EH (cell line): ENCODE results near the gene SYT7.
A peak's percentile ranks its signal among the peaks of the same experiment; 100 is the strongest.

Experiments
- DNase-seq: peaks from one replicate; pipeline ENCODE4 v3.0.0-alpha.2; 2015; ENCODE audit warnings: low read depth

Gene SYT7

GRCh38 chr11:61554172-61554988 is 26.5 kb downstream of the SYT7 start:
- DNase-seq, result no peak

GRCh38 chr11:61553373-61554171 is 27.3 kb downstream of the SYT7 start:
- DNase-seq, result no peak

DNA sequence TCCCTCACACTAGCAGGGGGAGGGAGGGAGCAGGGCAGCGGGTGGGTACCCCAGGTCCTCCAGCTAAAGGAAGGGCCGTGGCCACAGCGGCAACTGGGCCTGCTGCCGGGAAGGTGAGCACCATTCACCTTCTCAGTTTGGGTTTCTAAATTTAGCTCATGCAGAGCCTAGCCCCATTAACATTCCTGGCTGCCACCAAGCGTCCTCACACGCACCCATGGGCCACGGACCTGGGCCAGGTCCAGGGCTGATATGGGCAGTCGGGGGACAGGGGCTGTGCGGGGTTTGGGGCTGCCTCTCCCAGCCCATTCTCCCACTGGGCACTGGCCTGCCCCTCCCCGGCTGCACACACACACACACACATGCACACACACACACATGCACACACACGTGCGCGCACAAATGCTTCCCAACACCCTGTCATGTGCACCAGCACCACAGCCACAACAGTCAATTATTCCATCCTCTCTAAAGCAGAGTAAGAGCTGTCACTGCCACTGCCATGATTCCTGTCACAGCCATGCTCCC is 28.7 kb downstream of the SYT7 start:
- DNase-seq, result no peak

DNA sequence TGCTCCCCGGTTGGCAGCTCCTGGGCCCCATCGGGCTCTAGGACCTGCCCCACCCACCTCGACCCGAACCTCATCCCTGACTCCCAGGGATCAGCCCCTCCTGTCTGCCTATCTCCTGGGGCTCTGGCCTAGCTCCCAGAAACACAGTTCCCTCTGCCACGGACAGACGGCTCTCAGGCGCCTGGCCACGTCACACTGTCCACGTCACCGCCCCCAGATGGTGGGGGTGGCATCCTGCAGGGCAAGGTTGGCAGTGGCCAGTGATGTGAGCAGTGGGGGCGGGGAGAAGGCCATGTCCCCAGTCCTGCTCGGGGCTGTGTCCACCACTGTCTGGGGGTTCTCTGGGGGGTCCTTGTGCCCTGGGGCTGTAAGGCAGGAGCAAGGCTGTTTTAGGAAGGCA is 29.2 kb downstream of the SYT7 start:
- peak; percentile 40 for DNase-seq

DNA sequence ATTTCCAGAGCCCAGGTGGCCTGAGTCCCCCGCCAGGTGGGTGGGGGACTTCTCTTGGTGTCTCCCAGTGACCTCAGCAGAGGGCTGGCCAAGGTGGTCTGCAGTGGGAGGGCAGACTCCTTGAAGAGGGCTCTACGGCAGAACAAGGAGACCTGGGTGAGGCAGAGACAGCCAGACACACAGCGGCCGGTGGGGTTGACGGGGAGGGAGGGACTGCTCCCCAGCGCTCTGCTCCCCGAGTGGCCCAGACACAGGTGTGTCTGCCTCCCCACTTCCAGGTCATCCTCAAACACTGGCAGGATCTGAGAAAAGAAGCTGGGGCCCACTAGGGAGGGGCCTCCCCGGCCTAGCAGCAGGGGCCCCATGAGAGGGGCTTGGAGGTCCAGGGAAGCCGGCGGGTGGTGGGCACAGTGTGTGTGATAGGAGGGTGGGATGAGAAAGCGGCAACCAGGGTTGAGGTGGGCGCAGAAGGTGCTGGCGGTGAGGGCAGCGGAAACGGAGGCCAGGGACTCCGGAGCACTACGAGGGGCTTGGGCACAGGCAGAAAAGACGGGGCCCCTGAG is 30.1 kb downstream of the SYT7 start:
- DNase-seq, result no peak

DNA sequence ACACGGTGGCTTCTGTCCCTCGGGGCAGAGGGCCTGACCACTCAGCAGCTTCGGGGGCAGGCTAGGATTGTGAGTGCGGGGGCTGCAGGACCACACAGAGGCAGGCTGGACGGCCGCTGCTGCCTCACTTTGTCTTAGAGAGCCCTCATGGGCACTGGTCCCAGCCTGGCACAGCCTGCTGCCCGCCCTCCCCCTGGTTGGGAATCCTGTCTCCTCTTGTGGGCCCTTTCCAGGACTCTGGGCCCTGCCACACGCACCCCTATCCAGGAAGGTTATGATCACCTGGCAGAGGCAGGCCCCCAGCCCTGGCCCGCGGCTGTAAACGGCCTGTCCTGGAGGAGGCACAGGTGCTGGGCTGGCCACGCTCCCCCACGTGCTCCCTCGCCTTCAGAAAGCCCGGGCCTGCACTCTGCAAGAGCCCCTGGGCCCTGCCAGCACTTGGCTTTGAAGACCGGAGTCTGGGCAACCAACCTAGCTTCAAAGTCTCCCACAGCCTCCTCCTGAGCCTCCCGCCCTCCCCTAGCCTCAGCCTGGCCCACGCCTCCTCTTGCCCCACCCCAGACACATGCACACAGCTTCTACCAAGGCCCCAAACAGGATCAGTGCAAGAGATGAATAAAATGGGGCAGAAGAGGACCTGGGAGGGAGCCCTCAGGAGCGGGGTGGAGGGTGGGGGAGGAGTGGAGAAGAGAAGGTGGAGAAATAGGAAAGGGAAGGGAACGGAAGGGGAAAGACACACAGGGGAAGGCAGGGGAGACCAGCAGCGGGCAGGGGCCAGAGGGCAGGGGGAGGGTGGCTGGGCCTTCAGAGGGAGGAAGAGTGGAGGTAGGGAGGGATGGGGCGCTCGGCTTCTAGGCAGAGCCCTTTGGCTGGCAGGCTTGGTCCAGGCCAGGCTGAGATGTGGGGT is 31.0 kb downstream of the SYT7 start:
- no peak for DNase-seq

- no peak for DNase-seq
Observed at GRCh38 chr11:61549177-61549576, 31.7 kb downstream of the SYT7 start.

DNA sequence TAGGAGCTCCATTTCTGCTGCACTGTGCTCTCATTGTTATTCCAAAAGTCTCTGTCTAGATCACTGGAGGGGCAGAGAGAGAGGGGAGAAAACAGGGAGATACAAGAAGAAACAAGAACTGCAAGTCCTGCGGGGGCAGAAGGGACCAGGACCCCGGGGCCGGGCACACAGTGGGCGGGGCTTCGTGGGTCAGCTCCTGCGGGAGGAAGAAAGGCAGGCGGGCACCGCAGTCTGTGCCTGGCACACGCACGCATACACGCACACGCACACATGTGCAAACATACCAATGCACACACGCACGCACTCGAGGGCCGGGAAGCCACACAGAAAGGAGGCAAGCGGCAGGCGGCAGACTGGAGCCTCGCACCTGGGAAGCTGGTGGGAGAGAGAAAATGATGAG is 33.6 kb downstream of the SYT7 start:
- DNase-seq, result no peak

DNA sequence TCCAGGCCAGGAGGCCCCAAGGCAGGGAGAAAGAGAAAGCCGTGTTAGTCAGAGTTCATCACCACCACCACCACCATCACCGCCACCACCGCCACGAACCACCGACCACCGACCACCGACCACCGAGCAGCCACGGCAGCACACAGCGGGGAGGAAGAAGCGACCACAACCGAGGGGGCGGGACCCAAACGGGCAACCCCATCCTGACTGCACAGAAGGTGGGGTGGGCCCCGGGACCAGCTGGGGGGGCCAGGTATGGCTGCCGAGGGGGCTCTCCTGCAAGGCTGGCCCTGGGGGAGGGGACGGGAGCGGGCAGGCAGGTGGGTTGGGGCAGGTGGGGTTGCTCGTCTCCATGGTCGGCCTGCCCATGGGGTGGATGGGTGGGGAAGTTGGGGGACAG is 34.2 kb downstream of the SYT7 start:
- DNase-seq, result no peak

DNA sequence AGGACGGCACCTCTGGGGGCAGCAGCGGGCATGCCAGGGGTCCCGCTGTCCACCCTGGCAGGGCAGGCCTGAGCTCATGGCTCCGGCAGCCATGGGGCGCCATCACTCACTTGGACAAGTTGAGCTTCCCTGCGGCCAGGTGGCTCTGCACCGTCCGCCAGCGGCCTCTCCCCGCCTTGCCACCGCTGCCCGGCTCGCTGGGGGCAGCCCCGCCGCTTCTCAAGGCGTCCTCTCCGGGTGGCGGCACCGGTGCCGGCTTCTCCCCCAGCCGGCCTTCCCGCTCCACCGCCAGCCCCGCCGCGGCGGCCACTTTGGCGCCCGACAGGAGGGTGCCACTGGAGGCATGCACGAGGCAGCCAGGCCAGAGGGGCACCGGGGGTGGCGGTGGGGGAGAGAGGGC is 35.0 kb downstream of the SYT7 start:
- no peak for DNase-seq

GRCh38 chr11:61545341-61545740 is 35.5 kb downstream of the SYT7 start:
- DNase-seq, result no peak

DNA sequence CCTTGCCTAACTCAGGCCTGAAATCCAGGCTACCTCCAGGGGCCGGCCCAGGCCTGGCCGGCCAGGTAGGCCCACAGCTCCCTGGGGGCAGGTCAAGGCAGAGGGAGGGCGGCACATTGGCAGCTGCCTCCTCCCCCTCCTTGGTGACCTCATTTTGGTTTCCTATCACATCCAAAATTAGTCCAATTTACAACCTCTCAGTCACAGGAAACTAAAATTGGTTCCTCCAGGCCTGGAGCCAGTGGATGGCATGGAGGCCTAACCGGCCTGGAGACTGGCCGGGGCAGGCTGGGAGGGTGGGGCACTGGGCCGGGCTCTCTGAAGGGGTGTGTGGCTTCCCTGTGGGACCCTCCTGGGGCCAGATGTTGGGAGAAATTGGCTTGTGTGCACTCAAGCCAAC is 36.4 kb downstream of the SYT7 start:
- no peak for DNase-seq

DNA sequence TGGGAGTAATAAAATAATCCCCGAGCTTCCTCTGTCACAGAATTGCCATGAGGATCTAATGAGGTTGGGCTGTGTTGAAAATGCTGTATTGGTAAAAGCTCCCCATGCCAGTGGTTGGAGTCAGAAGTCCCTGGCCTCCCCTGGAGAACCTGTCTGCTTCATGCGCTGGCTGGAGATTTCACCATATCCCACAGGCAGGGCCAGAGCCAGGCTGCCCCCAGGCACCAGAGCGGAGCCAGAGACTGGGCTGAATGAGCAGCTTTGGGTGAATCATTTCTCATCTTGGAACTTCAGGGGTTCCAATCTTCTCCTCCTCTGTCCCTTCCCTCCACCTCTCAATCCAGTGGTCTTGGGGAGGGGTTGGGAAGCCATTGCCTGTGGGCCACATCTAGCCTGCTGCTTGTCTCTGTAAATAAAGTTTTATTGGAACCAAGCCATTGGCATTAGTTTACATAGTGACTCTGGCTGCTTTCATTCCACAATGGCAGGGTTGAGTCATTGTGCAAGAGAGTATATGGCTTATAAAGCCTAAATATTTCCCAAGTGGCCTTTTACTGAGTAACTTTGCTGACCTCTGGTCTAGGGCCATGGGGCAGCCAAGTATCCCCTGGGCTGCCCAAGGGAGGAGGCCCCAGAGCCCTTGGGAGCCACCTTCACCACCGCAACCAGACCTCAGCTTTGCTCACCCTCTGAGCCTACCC is 37.1 kb downstream of the SYT7 start:
- DNase-seq, result peak; percentile 53

- DNase-seq, result no peak
Observed at GRCh38 chr11:61542705-61543104, 38.2 kb downstream of the SYT7 start.

GRCh38 chr11:61542024-61542461 is 38.8 kb downstream of the SYT7 start:
- DNase-seq, result no peak

GRCh38 chr11:61541598-61541997 is 39.3 kb downstream of the SYT7 start:
- peak; percentile 70 for DNase-seq

- no peak for DNase-seq
Observed at GRCh38 chr11:61540528-61540927, 40.3 kb downstream of the SYT7 start.

- no peak for DNase-seq
Observed at GRCh38 chr11:61539831-61540357, 41.0 kb downstream of the SYT7 start.

GRCh38 chr11:61539006-61539405 is 41.9 kb downstream of the SYT7 start:
- DNase-seq, result no peak

DNA sequence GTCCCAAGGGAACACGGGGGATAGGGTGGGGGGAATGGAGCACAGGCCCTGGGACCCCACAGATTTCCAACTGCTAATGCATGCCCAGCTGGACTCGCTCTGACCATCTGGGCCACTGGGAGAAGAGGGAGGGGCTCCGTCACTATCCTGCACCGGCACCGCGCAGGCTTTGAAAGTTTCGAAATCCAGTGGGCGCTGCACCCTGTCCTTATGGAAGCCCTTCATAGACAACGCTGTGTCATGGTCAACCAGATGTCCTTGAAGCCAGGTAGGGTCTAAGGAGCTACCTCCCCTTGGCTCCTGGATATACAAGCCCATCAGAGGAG is 42.3 kb downstream of the SYT7 start:
- no peak for DNase-seq

DNA sequence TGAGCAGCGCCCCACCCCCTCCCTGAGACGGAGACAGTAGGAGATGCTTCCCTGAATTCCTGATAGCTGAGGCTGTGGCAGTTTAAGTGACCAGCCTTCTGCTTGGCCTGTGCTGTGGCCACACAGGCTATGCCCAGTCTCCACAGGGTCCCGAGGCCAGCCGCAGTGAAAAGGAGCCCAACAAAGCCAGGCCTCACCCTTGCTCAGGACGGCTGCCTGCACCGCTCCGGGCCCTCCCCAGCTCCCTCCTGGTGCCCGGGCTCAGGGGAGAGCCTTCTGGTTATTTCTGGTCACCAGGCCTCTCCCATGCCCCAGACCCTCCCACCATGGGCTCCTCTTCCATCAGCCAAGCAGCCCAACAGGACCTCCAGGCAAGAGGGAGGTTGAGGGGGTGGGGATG is 43.5 kb downstream of the SYT7 start:
- DNase-seq, result no peak
